Erythroblast (primary cell): Measurements from ENCODE around the gene WDR81.

Experiments
- GATA1 ChIP-seq: IDR thresholded peaks from 2 replicates; pipeline ENCODE4 v1.6.1; 2011; ENCODE audit warnings: low read depth, mild to moderate bottlenecking, control low read depth, low read length, moderate library complexity
- POLR2A ChIP-seq: IDR thresholded peaks from 2 replicates; pipeline ENCODE4 v1.6.1; 2011; ENCODE audit warnings: mild to moderate bottlenecking, low read length

DNA sequence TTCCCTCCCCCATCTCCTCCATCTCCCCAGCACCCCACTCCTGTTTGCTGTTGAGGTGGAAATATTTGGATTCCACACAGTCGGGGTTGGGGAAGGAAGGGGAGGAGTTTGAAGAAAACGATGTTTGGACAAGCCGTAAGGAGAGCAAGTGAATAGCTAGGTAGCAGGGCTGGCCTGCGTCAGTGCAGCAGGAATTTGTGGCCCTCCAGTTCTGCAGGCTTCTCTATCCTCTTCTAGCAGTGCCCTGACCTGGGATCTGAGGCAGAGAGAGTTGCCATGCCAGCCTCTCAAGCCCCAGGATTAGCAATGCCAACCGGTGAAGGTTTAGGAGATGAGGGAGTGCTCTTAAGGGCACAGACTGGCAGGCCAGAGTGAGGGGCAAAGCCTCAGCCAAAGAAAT is 26.8 kb upstream of the WDR81 start:
- TF ChIP-seq POLR2A (no peak), GATA1 (no peak)
